ENCODE data around the gene ANXA4.

DNA sequence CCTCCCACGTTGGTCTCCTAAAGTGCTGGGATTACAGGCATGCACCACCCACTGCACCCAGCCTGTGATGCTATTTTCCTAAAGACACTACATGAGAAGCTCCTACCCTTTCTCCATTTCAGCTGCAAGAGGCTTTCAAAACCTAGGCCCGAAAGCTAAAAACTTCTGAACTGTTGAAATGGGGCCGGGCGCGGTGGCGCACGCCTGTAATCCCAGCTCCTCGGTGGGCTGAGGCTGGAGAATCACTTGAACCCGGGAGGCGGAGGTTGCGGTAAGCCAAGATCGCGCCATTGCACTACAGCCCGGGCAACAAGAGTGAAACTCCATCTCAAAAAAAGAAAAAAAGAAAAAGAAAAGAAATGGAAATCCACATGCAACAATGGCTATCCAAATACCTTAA is 18.1 kb upstream of the ANXA4 start:
- TF ChIP-seq, protein P1, sequence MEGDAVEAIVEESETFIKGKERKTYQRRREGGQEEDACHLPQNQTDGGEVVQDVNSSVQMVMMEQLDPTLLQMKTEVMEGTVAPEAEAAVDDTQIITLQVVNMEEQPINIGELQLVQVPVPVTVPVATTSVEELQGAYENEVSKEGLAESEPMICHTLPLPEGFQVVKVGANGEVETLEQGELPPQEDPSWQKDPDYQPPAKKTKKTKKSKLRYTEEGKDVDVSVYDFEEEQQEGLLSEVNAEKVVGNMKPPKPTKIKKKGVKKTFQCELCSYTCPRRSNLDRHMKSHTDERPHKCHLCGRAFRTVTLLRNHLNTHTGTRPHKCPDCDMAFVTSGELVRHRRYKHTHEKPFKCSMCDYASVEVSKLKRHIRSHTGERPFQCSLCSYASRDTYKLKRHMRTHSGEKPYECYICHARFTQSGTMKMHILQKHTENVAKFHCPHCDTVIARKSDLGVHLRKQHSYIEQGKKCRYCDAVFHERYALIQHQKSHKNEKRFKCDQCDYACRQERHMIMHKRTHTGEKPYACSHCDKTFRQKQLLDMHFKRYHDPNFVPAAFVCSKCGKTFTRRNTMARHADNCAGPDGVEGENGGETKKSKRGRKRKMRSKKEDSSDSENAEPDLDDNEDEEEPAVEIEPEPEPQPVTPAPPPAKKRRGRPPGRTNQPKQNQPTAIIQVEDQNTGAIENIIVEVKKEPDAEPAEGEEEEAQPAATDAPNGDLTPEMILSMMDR (IDR thresholded peaks at IDR 0.05), result no peak
- TF ChIP-seq, protein P2, sequence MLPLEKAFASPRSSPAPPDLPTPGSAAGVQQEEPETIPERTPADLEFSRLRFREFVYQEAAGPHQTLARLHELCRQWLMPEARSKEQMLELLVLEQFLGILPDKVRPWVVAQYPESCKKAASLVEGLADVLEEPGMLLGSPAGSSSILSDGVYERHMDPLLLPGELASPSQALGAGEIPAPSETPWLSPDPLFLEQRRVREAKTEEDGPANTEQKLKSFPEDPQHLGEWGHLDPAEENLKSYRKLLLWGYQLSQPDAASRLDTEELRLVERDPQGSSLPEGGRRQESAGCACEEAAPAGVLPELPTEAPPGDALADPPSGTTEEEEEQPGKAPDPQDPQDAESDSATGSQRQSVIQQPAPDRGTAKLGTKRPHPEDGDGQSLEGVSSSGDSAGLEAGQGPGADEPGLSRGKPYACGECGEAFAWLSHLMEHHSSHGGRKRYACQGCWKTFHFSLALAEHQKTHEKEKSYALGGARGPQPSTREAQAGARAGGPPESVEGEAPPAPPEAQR (CRISPR knock-in tag; IDR thresholded peaks at IDR 0.05), result no peak
- TF ChIP-seq TEAD4 (CRISPR knock-in tag; IDR thresholded peaks at IDR 0.05), result no peak
